Measurements from ENCODE around the gene INPP4B. TPM values are rescaled to one million over a fixed set of nuclear protein-coding genes. Genes with fewer than 3 reads are reported as not detected.
A peak's percentile ranks its signal among the peaks of the same experiment; 100 is the strongest.
"Not testable (repeated sequence)": the region's sequence is repeated elsewhere in the genome, so short reads cannot be mapped to it uniquely, and the experiment has no call there.

The INPP4B gene
- total RNA-seq, 1 donor from 2014 or later, result 21.5 TPM

DNA sequence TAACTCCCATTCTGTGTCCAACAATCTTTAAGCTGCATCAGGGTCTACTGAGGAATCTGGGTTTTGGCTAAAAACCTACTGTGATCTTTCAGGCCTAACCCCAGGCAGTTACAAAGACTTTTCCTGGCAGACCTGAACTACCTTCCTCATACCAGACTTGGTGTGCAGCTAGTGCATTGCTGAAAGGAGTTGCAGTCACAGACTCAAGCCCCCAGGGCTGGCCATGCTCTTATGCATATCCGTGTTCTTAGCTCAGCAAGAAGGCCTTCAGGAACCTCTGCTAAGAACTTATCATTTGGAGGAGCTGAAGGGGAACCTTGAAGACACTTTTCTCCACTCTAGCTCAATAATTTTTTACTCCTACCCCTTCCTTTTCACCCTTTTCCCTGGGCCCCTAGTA is 147.5 kb downstream of the INPP4B start:
- ATAC-seq (no peak), DNase-seq (ENCODE audit: low spot score) (no peak)
- intact Hi-C loops (cut with DNase I), result no loop called here

DNA sequence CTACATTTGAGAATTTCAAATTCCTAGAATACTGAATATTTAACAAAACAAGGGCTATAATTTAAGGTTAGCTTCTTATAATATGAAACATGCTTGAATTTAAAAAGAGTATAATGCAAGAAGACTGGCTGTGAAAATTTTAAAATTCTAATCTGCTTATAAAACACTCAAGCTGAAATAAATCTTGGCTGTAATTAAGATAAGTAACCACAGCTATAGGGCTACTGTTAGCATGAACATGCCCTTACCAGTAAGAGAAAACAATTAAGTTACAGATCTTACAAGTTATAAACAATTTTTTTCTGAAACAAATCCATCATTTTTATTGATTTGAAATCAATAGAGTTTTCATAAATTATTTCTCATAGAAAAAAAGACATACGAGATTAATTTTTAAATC is 148.2 kb downstream of the INPP4B start:
- no peak for DNase-seq (ENCODE audit: low spot score)
- intact Hi-C loops (cut with DNase I), result no loop called here

DNA sequence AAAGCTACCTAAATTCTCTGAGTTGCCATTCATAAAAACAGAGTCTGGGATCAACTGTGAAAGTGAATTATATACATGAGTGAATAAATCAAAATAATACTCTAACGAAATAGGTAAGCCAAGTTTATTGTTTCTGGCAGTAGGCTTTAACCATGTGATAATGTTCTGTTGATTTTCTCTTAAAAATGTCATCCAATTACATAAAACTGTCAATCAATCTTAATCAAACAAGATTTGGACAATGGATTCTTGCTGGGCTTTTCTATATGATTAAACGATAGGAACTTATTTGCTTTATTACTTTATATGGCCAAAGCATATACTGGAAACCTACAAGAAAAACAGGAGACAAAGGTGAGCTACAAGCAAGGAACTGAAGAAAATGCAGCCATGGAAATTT is 148.8 kb downstream of the INPP4B start:
- intact Hi-C loops (cut with DNase I), result no loop called here
- no peak for ATAC-seq
- no peak for DNase-seq (ENCODE audit: low spot score)

More for the DNA sequence above, 148.2 kb downstream of the INPP4B start:
- ATAC-seq, result no peak

DNA sequence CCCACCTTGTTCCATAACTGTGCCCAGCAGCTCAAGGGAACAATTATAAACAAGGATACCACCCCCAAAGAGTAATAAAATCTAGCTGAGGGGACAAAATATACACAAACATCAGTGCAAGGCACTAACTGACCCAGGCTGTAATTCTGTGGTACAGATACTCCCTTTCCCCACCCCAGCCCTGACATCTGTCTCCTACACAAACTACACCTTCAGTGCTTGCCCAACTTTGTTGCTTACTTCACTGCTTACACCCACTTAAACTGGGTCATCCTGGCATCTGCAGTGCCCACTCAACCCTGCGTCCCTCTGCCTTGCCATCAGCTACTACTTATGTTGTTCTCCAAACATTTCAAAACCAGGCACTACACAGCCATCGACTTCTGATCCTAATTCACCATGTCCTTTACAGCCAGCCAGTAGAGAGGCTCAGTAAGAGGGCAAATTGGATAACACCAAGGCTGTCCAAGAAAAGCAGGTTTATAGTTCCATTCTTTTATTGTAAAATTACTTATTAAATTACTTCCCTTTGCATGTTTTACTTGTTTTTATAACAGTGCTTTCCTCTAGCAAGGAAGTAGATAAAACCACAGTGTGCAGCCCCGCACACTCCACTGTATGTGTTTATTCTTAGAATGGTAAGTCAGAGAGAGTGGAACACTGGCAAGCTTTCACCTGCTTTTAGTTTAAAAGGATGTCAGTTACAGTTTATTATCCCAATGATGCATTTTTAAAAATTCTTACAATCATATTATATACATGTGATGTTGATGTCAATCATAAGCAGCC is 149.6 kb downstream of the INPP4B start:
- peak; percentile 20 for ATAC-seq
- no peak for DNase-seq (ENCODE audit: low spot score)
- intact Hi-C loops (cut with DNase I), result no loop called here

DNA sequence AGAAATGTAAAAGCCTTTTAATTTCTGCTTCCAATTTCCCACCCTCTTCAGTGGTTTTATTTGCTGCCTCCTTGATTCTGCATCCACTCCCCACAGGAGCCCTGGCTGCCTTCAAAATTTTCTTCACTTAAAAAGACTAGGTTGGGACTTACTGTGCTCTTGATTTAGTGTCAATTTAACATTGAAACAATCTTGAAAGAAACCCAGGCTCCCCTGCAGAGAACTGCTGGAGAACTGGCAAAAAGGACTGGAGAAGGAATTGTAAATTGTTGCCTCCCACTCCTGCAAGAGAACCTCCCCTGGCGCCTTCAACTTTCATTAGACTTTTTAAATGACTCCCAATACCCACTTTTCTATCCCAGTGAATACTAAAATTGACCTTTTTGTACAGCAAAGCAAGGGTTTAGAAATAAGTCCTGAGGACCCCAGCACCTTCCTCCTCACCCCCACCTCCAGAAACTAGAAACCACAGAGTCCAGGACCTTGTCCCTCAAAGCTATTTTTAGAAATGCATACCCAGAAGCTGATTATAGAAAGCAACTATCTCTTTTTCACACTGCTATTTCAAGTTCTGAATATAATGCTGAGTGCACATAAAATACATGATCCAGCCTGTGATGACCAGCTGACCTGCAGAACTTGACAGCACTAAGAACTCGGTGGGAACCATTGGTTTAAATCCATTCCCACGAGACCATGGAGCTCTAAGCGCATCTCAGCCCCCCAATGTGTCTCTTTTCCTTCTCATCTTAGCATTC is 155.5 kb downstream of the INPP4B start:
- ATAC-seq (no peak), DNase-seq (ENCODE audit: low spot score) (no peak)
- intact Hi-C loops (cut with DNase I), result no loop called here

DNA sequence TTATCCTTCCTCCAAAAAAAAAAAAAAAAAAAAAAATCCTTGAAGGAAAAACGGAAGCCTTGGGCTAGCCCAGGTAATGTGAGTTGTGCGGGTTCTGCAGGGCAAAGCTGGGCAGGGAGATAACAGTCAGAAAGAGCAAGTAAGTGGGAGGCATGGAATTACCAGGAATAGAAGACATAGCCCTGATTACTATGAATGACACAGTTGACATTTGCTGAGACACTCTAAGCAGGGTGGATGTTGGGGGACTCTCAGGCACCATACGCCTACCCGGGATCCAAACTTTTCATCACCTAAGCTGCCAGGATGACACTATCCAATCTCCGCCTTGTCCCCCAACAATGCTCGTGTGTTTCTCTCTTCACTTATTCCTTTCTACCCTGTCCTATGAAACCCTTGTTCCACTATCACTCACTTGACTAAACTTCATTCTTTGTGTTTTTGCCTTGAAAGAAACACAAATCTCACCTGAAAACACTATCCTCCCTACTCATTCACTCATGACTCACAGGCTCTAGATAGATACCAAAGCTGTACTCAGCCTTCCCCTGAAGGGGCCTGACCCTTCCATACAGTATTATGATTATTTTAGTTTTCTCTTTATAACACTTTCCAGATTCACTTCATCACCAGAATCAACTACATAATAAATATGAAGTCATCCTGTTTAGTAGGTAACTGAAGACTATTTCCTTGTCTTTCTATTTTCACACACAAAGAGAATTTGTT is 158.4 kb downstream of the INPP4B start:
- DNase-seq (ENCODE audit: low spot score) (no peak), ATAC-seq (no peak)
- intact Hi-C loops (cut with DNase I), result no loop called here

DNA sequence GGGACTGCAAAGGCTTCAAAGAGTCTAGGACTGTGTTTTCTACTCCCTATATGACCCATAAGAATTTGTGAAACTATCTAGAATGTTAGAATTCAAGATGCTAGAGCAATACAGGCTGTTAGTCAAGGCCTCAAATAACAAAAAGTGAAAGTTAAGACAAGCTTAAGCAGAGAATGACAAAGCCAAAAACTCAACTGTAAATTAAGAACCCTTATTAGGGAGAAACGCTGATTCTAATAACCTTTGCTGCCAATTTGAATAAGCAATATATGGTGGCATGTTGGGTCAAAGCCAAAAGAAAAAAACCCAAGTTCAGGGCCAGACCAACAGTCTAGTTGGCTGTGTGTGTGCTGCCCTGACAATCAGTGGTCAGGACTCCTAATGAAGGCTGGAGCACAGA is 160.0 kb downstream of the INPP4B start:
- intact Hi-C loops (cut with DNase I), result no loop called here
- ATAC-seq (no peak), DNase-seq (ENCODE audit: low spot score) (no peak)

DNA sequence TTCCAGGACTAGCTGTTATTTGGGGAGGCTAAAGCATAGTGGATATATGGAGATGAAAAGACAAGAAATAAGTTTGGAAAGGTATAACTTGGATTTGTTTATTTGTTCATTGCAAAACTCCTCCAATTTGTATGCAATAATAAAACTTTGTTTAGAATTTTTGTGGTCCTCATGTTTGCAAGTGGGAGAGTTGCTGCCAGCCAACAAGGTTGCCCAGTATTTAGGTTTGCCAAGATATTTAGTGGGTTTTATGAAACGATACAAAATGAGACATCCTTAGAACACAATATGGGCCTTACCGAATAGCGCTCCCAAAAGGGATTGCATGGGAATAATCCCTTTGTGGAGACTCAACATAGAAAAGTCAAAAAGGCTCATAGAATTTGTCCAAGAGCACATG is 162.1 kb downstream of the INPP4B start:
- DNase-seq (ENCODE audit: low spot score) (no peak), ATAC-seq (no peak)
- intact Hi-C loops (cut with DNase I), result no loop called here

DNA sequence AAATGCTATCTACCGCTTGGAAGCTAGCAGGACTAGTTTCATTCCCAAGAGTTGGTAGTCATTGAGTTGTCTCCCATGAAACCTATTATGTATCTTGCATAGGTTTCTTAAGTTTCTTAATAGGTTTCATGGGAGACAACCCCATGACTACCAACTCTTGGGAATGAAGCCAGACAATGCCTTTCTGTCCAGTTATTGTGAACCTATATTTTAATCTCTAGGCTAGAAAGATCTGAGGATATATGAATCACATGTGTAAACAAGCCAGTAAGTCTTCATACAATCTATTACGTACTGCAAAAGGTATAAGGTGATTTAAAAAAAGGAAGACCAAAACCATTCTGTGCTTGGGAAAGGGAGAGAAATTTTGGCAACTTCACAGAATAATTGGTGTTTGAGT is 162.6 kb downstream of the INPP4B start:
- no peak for DNase-seq (ENCODE audit: low spot score)
- intact Hi-C loops (cut with DNase I), result no loop called here
- no peak for ATAC-seq

DNA sequence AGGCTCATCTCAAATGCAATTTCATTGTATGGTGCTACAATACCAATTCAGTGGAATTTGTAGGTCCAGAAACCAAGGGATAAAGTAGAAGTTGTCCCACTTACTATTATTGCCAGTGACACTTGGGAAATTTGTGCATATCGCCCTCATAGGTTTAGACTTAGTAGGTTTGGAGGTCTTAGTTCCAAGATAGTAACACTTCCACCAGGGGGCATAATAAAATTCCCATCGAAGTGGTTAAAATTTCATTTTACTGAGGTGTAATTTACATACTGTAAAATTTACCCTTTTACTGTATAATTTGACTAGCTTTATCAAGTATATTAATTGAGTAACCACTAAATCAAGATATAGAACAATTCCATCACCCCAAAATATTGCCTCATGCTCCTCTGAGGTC is 174.6 kb downstream of the INPP4B start:
- no peak for ATAC-seq
- DNase-seq (ENCODE audit: low spot score), result no peak
- intact Hi-C loops (cut with DNase I), result no loop called here

DNA sequence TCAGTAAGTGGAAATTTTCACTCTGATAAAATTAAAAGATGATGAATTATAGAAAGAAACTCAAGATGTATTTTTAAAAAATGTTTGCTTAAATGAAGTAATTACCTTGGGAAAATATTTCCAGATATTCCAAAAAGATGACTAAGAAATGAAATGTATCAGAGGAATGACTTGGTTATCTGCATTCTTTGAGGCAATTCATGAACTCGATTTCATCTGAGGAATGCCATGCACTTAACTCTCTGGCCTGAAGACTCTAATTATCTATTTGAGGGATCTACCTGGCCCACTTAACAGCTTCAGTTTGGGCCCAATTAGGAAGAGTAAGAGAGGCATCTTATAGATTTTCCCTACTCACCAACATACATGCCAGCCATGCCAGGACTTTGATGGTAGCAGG is 182.3 kb downstream of the INPP4B start:
- ATAC-seq, result no peak
- DNase-seq (ENCODE audit: low spot score), result no peak
- intact Hi-C loops (cut with DNase I), result no loop called here

DNA sequence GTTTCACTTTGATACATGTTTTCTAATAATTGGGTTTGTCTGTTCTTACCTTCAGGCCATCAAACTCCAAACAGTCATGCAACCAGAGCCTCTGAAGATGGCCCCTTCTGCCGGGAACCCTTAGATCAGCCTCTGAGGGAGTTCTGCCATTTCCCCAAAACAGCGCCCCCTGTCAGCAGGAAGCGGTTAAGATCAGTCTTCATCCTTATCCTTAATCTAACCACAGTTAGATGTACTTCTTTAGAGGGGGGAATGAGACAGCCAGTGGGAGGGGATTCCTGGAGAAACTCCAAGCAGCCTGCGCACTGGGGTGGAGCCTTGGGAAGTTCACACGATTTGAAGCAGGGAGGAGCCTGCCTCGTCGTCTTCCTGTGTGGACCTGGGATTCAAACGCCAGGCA is 185.4 kb downstream of the INPP4B start:
- intact Hi-C loops (cut with DNase I), result no loop called here
- ATAC-seq (no peak), DNase-seq (ENCODE audit: low spot score) (no peak)

DNA sequence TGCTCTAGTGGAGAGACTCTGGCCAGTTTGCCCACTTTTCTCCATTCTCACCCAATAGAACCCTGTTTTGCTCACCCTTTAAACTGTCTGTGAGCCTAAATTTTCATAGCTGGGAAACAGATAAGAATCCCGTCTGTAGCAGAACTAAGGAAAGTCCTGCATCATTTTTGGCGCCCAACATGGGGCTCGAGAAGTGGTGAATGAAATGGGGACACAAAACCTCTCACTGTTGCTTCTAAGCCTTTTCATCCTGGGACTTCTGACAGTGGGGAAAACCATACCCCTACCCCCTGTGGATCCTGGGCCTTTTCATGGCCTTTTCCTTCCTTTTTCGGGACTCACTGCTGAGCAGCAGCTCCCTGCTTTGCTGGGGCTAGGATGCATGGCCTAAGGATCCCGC is 189.9 kb downstream of the INPP4B start:
- intact Hi-C loops (cut with DNase I), result no loop called here
- ATAC-seq (no peak), DNase-seq (ENCODE audit: low spot score) (no peak)

DNA sequence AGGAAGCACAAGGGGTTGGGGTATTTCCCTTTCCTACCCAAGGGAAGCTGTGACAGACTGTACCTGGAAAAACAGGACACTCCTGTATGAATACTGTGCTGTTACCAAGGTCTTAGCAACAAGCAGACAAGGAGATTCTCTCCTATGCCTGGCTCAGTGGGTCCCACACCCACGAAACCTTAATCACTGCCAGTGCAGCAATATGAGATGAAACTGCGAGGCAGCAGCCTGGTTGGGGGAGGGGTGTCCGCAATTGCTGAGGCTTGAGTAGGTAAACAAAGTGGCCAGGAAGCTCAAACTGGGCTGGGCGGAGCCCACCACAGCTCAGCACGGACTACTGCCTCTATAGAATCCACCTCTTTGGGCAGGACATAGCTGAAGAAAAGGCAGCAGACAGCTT is 197.7 kb downstream of the INPP4B start:
- intact Hi-C loops (cut with DNase I), result no loop called here
- DNase-seq (ENCODE audit: low spot score) (no peak), ATAC-seq (no peak)

DNA sequence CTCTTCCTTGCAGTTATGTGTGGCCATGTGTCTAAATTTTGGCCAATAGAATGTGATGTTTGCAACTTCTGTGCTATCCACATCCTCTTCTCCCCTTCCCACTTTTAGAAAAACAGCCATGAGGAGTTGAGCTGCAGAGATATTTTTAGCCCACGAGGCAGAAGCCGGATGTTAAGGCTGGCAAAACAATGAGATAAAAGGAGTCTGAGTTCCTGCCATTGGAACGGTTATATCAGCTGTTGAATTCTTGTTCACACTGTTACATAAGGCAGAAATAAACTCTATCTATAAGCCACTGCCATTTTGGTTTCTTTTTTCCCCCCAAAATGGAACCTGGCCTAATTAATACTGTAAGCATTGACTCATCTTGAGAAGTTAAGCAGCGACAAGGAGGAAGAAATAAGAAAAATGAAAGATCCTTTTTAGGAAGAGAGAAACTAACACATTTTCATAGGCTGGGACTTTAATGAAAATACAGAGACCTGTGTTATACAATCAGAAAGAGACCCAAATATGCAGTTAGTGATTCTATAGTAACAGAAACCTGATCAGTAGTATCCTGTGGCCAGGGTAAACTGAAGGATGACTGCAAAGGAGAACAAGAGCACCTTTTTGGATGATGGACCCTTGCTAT is 200.5 kb downstream of the INPP4B start:
- ATAC-seq, result no peak
- intact Hi-C loops (cut with DNase I), result no loop called here
- no peak for DNase-seq (ENCODE audit: low spot score)

DNA sequence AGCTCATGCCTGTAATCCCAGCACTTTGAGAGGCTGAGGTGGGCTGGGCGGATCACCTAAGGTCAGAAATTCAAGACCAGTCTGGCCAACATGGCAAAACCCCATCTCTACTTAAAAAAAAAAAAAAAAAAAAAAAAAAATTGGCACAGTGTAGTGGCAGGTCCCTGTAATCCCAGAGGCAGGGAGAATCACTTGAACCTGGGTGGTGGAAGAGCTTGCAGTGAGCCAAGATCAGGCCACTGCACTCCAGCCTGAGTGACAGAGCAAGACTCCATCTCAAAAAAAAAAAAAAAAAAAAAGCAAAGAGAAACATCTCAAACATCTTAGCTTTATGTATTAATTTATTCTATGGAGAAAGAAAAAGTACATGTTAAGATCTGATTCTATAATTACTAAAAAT is 201.5 kb downstream of the INPP4B start:
- ATAC-seq; intact Hi-C loops (cut with DNase I); DNase-seq (ENCODE audit: low spot score): not testable (repeated sequence)

DNA sequence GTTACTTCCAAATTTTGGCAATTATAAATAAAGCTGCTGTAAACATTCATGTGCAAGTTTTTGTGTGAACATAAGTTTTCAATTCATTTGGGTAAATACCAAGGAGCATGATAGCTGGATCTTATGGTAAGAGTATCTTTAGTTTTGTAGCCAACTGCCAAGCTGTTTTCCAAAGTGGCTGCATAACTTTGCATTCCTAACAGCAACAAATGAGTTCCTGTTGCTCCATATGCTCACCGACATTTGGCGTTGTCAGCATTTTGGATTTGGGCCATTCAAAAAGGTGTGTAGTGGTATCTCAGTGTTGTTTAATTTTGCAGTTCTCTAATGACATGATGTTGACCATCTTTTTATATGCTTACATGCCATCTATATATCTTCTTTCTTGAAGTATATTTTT is 208.5 kb downstream of the INPP4B start:
- ATAC-seq, result no peak
- intact Hi-C loops (cut with DNase I), result no loop called here
- no peak for DNase-seq (ENCODE audit: low spot score)

DNA sequence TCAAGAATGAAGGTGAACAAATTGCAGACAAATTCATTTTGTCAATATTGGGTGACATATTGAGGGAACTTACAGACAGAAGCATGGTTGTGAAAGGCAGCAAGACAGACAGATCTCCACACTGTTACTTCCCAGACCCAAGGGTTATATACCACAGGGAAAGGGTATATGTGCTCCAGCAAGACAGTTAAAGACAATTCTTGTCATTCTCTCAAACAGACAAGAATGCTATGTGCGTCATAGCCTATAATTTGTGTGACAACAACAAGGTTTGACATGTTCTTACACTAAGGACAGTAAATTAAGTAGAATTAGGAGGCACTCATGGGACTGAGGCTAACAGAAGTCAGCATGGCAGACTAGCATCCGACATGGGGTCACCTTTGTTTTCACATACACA is 214.3 kb downstream of the INPP4B start:
- ATAC-seq, result no peak
- DNase-seq (ENCODE audit: low spot score), result no peak
- intact Hi-C loops (cut with DNase I), result no loop called here

DNA sequence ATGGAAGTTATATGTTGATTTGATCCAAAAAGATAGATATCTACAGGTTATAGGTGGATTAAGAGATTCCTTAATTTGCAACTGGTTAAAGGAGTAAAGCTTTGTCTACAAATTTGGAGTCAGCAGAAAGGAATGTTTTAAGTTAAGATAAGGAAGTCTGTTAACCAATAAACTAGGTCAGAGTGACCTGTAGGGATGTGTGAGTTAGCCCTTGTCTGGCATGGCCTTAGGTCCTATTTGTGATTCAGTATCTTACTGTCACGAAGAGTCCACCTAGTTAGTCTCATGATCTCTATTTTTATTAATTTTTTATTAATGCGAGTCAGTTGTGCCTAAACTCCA is 230.8 kb downstream of the INPP4B start:
- intact Hi-C loops (cut with DNase I), result no loop called here
- no peak for DNase-seq (ENCODE audit: low spot score)
- no peak for ATAC-seq
